ENCODE measurements around the gene TTLL1. TPM values are rescaled to one million over a fixed set of nuclear protein-coding genes. Genes with fewer than 3 reads are reported as not detected.

The TTLL1 gene
- total RNA-seq, result 1 to 10 TPM; 4.2 to 5.7 TPM
- long read RNA-seq, transcript TTLL1-201 (11 exons, 1,645 nt), result major isoform, 5 of 6 reads
- long read RNA-seq, partial matches to known transcripts, result 0 of 6 reads
- long read RNA-seq, other reads (novel, unspliced or antisense), result 1 of 6 reads

- peak; percentile 93 for DNase-seq
- ATAC-seq, result peak; percentile 94 to 97
- intact Hi-C loops (cut with DNase I), result no loop called here
Measured at GRCh38 chr22:43088984-43089717, at the start of gene TTLL1. Gene TTLL1 (minus strand): TSS chr22:43089391. CDS start chr22:43075586, 13,805 bp downstream.

GRCh38 chr22:43136801-43137200 lies 47.6 kb upstream of the TTLL1 start:
- ATAC-seq, result no peak
- no peak for DNase-seq
- intact Hi-C loops (cut with DNase I), result no loop called here

- DNase-seq (peak; percentile 61), ATAC-seq (peak; percentile 47 to 62)
- intact Hi-C loops (cut with DNase I), result no loop called here
Measured at GRCh38 chr22:43136255-43136654, 47.1 kb upstream of the TTLL1 start.

GRCh38 chr22:43135565-43135964 lies 46.4 kb upstream of the TTLL1 start:
- intact Hi-C loops (cut with DNase I), result no loop called here
- no peak for ATAC-seq
- no peak for DNase-seq

- DNase-seq (no peak), ATAC-seq (no peak)
- intact Hi-C loops (cut with DNase I), result no loop called here
Measured at GRCh38 chr22:43134553-43134952, 45.4 kb upstream of the TTLL1 start.

- DNase-seq (no peak), ATAC-seq (no peak)
- intact Hi-C loops (cut with DNase I), result no loop called here
Measured at GRCh38 chr22:43133401-43133800, 44.2 kb upstream of the TTLL1 start.

- ATAC-seq, result peak; percentile 63 to 77
- intact Hi-C loops (cut with DNase I), result no loop called here
- DNase-seq, result peak; percentile 64
Measured at GRCh38 chr22:43131773-43132501, 42.7 kb upstream of the TTLL1 start.

- no peak for ATAC-seq
- intact Hi-C loops (cut with DNase I), result no loop called here
- DNase-seq, result no peak
Measured at GRCh38 chr22:43129426-43130425, 40.5 kb upstream of the TTLL1 start.

GRCh38 chr22:43128928-43129424 lies 39.8 kb upstream of the TTLL1 start:
- intact Hi-C loops (cut with DNase I), result no loop called here
- ATAC-seq, result no peak

GRCh38 chr22:43128116-43128515 lies 38.9 kb upstream of the TTLL1 start:
- ATAC-seq, result no peak
- intact Hi-C loops (cut with DNase I), result no loop called here
- DNase-seq, result no peak

More at GRCh38 chr22:43128928-43129424, 39.8 kb upstream of the TTLL1 start:
- DNase-seq, result no peak

- ATAC-seq (no peak), DNase-seq (no peak)
- intact Hi-C loops (cut with DNase I), result no loop called here
Measured at GRCh38 chr22:43127166-43127908, 38.1 kb upstream of the TTLL1 start.

- DNase-seq (no peak), ATAC-seq (peak in 1 of 2 donors; percentile 47)
- intact Hi-C loops (cut with DNase I), result no loop called here
Measured at GRCh38 chr22:43126501-43127165, 37.4 kb upstream of the TTLL1 start.

- DNase-seq, result no peak
- ATAC-seq, result peak in 1 of 2 donors; percentile 12
Measured at GRCh38 chr22:43118953-43119458, 29.8 kb upstream of the TTLL1 start.

GRCh38 chr22:43118024-43118849 lies 29.0 kb upstream of the TTLL1 start:
- intact Hi-C loops (cut with DNase I), result loop anchor here in 1 of 2 donors (10.0 kb wide), 1 partner anchor 57 kb away; no protein-coding TSS in a partner anchor
- ATAC-seq, result peak in 1 of 2 donors; percentile 34
- no peak for DNase-seq

More at GRCh38 chr22:43118953-43119458, 29.8 kb upstream of the TTLL1 start:
- intact Hi-C loops (cut with DNase I), result loop anchor here in 1 of 2 donors (10.0 kb wide), 1 partner anchor 56 kb away; no protein-coding TSS in a partner anchor

- DNase-seq (no peak), ATAC-seq (no peak)
- intact Hi-C loops (cut with DNase I), result loop anchor here in 1 of 2 donors (10.0 kb wide), 1 partner anchor 58 kb away; no protein-coding TSS in a partner anchor
Measured at GRCh38 chr22:43116932-43117331, 27.7 kb upstream of the TTLL1 start.

- ATAC-seq, result no peak
- no peak for DNase-seq
- intact Hi-C loops (cut with DNase I), result loop anchor here in 1 of 2 donors (10.0 kb wide), 1 partner anchor 60 kb away; no protein-coding TSS in a partner anchor
Measured at GRCh38 chr22:43114958-43115357, 25.8 kb upstream of the TTLL1 start.

Data from left cardiac atrium (tissue), 4 donors.